A673 (cell line): ENCODE results near the gene MAP2K3. TPM values are rescaled to one million over a fixed set of nuclear protein-coding genes. Genes with fewer than 3 reads are reported as not detected.

ENCODE experiments used
- BruUV-seq: library from RNA; stranded (reverse); fragments of 400-500 nt; replicated peaks from 2 replicates; lab custom pipeline; 2021; lab: Mats Ljungman, UMichigan
- CTCF ChIA-PET: fragments of 300-600 bp; sonication (Branson Sonifier 250); formaldehyde crosslinking; loops from one replicate; lab custom pipeline; 2022; ENCODE audit warnings: antibody characterized with exemption; lab: Charles Lee
- POLR2A ChIA-PET: fragments of 300-600 bp; sonication (Branson Sonifier 250); formaldehyde crosslinking; loops from one replicate; lab custom pipeline; 2022; ENCODE audit warnings: antibody characterized with exemption; ENCODE audit not compliant: low non-redundant PET; lab: Charles Lee
- DNase-seq: peaks from one replicate; pipeline ENCODE4 v3.0.0-alpha.2; 2015; ENCODE audit warnings: low spot score
- H3K27ac ChIP-seq: fragments of 200-600 bp; sonication (generic); 2 replicates; pipeline ENCODE4 v1.5.1; 2016; ENCODE audit warnings: mixed run types, low read depth, mild to moderate bottlenecking, mixed read lengths, antibody characterized with exemption, low read length; ENCODE audit not compliant: poor library complexity, severe bottlenecking
- H3K27me3 ChIP-seq: fragments of 200-600 bp; sonication (generic); replicated peaks from 2 replicates; pipeline ENCODE4 v1.6.1; 2017; ENCODE audit warnings: mixed run types, low read depth, mild to moderate bottlenecking, mixed read lengths, antibody characterized with exemption, low read length; ENCODE audit not compliant: insufficient read depth, poor library complexity
- H3K36me3 ChIP-seq: fragments of 200-600 bp; sonication (generic); 2 replicates; pipeline ENCODE4 v1.6.1; 2016; ENCODE audit warnings: mixed run types, mild to moderate bottlenecking, mixed read lengths, antibody characterized with exemption, low read length; ENCODE audit not compliant: insufficient read depth, poor library complexity, severe bottlenecking
- H3K4me1 ChIP-seq: fragments of 200-600 bp; sonication (generic); 2 replicates; pipeline ENCODE4 v1.6.1; 2017; ENCODE audit warnings: mixed run types, mild to moderate bottlenecking, mixed read lengths, antibody characterized with exemption, low read length; ENCODE audit not compliant: insufficient read depth, poor library complexity, severe bottlenecking
- H3K4me3 ChIP-seq: fragments of 200-600 bp; sonication (generic); 2 replicates; pipeline ENCODE4 v1.5.1; 2016; ENCODE audit warnings: low read depth, mixed run types, mild to moderate bottlenecking, mixed read lengths, low read length; ENCODE audit not compliant: poor library complexity, severe bottlenecking
- H3K9me3 ChIP-seq: fragments of 200-600 bp; sonication (generic); 2 replicates; pipeline ENCODE4 v1.6.1; 2016; ENCODE audit warnings: mixed run types, low read depth, mild to moderate bottlenecking, mixed read lengths, antibody characterized with exemption, low read length; ENCODE audit not compliant: poor library complexity, severe bottlenecking
- CTCF ChIP-seq: fragments of 300-800, 200-600 bp; sonication (generic); conservative IDR thresholded peaks from 2 replicates; pipeline ENCODE4 v1.5.1; 2017; ENCODE audit warnings: low read depth, mild to moderate bottlenecking, antibody characterized with exemption, low read length, moderate library complexity, mixed read lengths
- EZH2 ChIP-seq: fragments of 200-600 bp; sonication (generic); IDR thresholded peaks from 2 replicates; pipeline ENCODE4 v1.6.1; 2017; ENCODE audit warnings: borderline replicate concordance, low read depth, mild to moderate bottlenecking, mixed read lengths, antibody characterized with exemption, low read length; ENCODE audit not compliant: poor library complexity, severe bottlenecking
- intact Hi-C: fragments of 100-400 bp; cut with micrococcal nuclease; formaldehyde crosslinking; loops from one replicate; pipeline ENCODE4 v1.10.0; 2022; ENCODE audit not compliant: unreplicated experiment
- total RNA-seq: library from RNA; stranded (reverse); gene quantifications from 2 replicates; pipeline ENCODE4 v1.2.3, GENCODE V29; 2021

MAP2K3 gene
- total RNA-seq, 1 experiment from 2014 or later: 44.0 TPM

GRCh38 chr17:21299981-21300600, 15.6 kb downstream of the MAP2K3 start:
- ChIA-PET CTCF (no interaction called here), POLR2A (no interaction called here)
- Histone ChIP-seq H3K36me3 (peaks cover 10% of the 10 kb centered on the region), H3K9me3 (peaks cover 18% of the 10 kb centered on the region), H3K4me3 (no peak overlapping the region), H3K27me3 (no peaks in the 10 kb centered on the region), H3K4me1 (no peaks in the 10 kb centered on the region), H3K27ac (no peak overlapping the region)
- intact Hi-C loops: no loop called here
- DNase-seq: no peak
- BruUV-seq: no TSS peak
- TF ChIP-seq EZH2 (no peak), CTCF (no peak)

GRCh38 chr17:21300601-21301571, 16.4 kb downstream of the MAP2K3 start:
- no peak for DNase-seq
- Histone ChIP-seq H3K27ac (no peak overlapping the region), H3K4me3 (no peak overlapping the region), H3K9me3 (peaks cover 13% of the 10 kb centered on the region), H3K4me1 (no peaks in the 10 kb centered on the region), H3K27me3 (no peaks in the 10 kb centered on the region), H3K36me3 (peaks cover 10% of the 10 kb centered on the region)
- ChIA-PET POLR2A (no interaction called here), CTCF (no interaction called here)
- TF ChIP-seq CTCF (no peak), EZH2 (no peak)
- intact Hi-C loops: no loop called here
- BruUV-seq: no TSS peak

- Histone ChIP-seq H3K4me3 (no peak overlapping the region), H3K9me3 (peaks cover 10% of the 10 kb centered on the region), H3K4me1 (no peaks in the 10 kb centered on the region), H3K27me3 (no peaks in the 10 kb centered on the region), H3K27ac (no peak overlapping the region), H3K36me3 (peaks cover 10% of the 10 kb centered on the region)
- no peak for TF ChIP-seq CTCF
- TF ChIP-seq EZH2: no peak
- intact Hi-C loops: no loop called here
- no peak for DNase-seq
- POLR2A ChIA-PET: no interaction called here
- BruUV-seq: no TSS peak
- CTCF ChIA-PET: no interaction called here
Measured at GRCh38 chr17:21301593-21302550, 17.4 kb downstream of the MAP2K3 start.
